Stimulated activated CD8-positive, alpha-beta memory T cell treated with anti-CD3 and anti-CD28 coated beads, Interleukin-12 subunit alpha, Interleukin-12 subunit beta, amount 100 ng/mL, for 24 hours (primary cell): ENCODE measurements around the gene RPL21.
"Not testable (repeated sequence)": the region's sequence is repeated elsewhere in the genome, so short reads cannot be mapped to it uniquely, and the experiment has no call there.

Experiments used
- DNase-seq: peaks from one replicate; pipeline ENCODE4 v3.0.0-alpha.2; 2020; ENCODE audit errors: extremely low read depth

The RPL21 gene

GRCh38 chr13:27289011-27289665 is 37.8 kb downstream of the RPL21 start:
- DNase-seq: no peak

GRCh38 chr13:27290715-27291114 is 39.4 kb downstream of the RPL21 start:
- no peak for DNase-seq

DNA sequence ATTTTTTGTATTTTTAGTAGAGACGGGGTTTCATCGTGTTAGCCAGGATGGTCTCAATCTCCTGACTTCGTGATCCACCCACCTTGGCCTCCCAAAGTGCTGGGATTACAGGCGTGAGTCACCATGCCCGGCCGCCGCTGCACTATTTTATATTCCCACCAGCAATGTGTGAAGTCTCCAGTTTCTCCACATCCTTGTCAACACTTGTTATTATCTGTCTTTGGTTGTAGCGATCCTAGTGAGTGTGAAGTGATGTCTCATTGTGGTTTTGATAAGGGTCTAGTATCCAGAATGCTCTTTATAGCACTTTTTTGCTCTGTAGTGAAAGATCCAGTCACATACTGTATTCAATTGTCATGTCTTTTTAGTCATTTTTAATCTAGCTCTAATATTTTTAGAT is 40.6 kb downstream of the RPL21 start:
- not testable (repeated sequence) for DNase-seq

- DNase-seq: no peak
Observed at GRCh38 chr13:27293076-27293691, 41.8 kb downstream of the RPL21 start.

- no peak for DNase-seq
Observed at GRCh38 chr13:27293873-27294515, 42.6 kb downstream of the RPL21 start.

- DNase-seq: no peak
Observed at GRCh38 chr13:27295096-27295495, 43.7 kb downstream of the RPL21 start.

GRCh38 chr13:27295660-27296059 is 44.3 kb downstream of the RPL21 start:
- no peak for DNase-seq

DNA sequence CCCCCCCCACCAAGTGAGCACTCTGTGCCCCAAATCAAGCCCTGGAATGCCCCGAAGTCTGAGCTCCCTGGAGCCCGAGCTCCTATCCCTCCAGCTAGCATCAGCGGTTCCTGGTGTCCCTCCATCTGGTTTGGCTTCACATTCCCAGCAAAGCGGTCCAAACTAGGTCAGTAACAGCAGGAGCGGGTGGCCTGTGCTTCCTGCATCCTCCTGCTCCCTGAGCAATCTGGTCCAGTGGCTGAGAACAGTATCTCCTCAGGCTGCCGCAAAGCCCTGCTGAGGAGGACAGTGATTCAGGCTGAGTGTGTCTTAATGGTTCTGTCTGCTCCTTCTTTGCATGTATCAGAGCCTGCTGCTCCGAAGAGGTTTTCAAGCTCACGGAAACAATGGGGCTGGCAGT is 45.1 kb downstream of the RPL21 start:
- DNase-seq: no peak

GRCh38 chr13:27298849-27299248 is 47.5 kb downstream of the RPL21 start:
- DNase-seq: no peak

- not testable (repeated sequence) for DNase-seq
Observed at GRCh38 chr13:27300406-27300805, 49.0 kb downstream of the RPL21 start.

- DNase-seq: no peak
Observed at GRCh38 chr13:27300941-27301586, 49.7 kb downstream of the RPL21 start.

- DNase-seq: no peak
Observed at GRCh38 chr13:27302643-27303262, 51.4 kb downstream of the RPL21 start.

DNA sequence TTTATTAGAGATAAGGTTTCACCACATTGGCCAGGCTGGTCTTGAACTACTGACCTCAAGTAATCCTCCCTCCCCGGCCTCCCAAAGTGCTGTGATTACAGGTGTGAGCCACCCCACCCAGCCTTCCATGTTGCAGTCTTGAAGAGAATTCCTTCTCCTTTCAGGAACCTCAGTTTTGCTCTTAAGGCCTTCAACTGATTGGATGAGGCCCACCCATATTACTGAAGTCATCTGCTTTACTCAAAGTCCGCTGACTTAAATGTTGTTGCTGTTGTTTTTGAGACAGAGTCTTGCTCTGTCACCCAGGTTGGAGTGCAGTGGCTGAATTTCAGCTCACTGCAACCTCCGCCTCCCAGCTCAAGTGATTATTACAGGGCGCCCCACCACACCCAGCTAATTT is 52.7 kb downstream of the RPL21 start:
- DNase-seq: no peak

DNA sequence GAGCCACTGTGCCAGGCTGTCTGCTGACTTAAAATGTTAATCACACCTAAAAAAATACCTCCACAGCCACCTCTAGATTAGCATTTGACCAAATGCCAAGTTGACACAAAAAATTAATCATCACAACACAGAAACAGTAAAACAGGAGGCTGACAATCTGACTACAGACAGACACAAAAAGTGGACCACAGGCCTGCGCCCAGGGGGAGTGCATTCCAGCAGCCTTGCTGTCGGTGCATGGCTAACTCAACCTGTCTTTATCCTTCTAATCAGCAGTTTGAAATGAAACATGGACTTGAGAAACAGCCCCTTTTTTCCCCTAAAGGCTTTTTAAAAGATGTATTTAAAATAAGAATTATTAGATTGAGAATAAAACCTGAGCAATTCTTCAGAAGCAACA is 53.3 kb downstream of the RPL21 start:
- no peak for DNase-seq
